Measurements from ENCODE around the gene ZDHHC7. TPM values are rescaled to one million over a fixed set of nuclear protein-coding genes. Genes with fewer than 3 reads are reported as not detected.

The ZDHHC7 gene
- total RNA-seq, 1 experiment from 2014 or later = 39.1 TPM

- Histone ChIP-seq H3K79me1 (ENCODE audit: insufficient read depth, low read depth, low read length, poor library complexity, severe bottlenecking) (peaks cover 10% of the 10 kb centered on the region), H4K5ac (ENCODE audit: insufficient read length, low read depth, low read length) (no peak overlapping the region), H3K9me3 (ENCODE audit: control insufficient read depth, low read depth, low read length) (no peaks in the 10 kb centered on the region), H2AFZ (ENCODE audit: low read length) (no peak overlapping the region), H3K23ac (ENCODE audit: insufficient read length, low read depth, low read length) (no peak overlapping the region), H4K8ac (replicated peaks; ENCODE audit: insufficient read length, low read depth, low read length) (no peak overlapping the region), H3K56ac (ENCODE audit: insufficient read length, low read depth, low read length) (no peak overlapping the region), H2BK12ac (ENCODE audit: insufficient read length, low read depth, low read length) (no peak overlapping the region), H3K4ac (ENCODE audit: low read depth, low read length) (no peak overlapping the region), H2BK15ac (ENCODE audit: low read depth, low read length) (no peak overlapping the region), H4K91ac (ENCODE audit: insufficient read length, low read depth, low read length) (no peak overlapping the region), H3K4me2 (ENCODE audit: insufficient read depth, insufficient read length, low read length) (no peak overlapping the region), H3K4me1 (ENCODE audit: insufficient read depth, low read length) (peaks cover 3% of the 10 kb centered on the region; the same call in 1 of the 2 replicates), H4K20me1 (ENCODE audit: control insufficient read depth, insufficient read depth, insufficient read length) (no peaks in the 10 kb centered on the region), H2BK120ac (ENCODE audit: low read depth, low read length, poor library complexity, severe bottlenecking) (no peak overlapping the region), H3K79me2 (ENCODE audit: insufficient read depth, low read length) (peaks cover 25% of the 10 kb centered on the region; the same call in 1 of the 2 replicates), H2BK5ac (ENCODE audit: insufficient read length, low read length) (no peak overlapping the region), H3T11ph (ENCODE audit: low read length) (no peak overlapping the region), H3K18ac (ENCODE audit: insufficient read length, low read depth, low read length) (no peak overlapping the region), H2BK20ac (ENCODE audit: low read depth, low read length, poor library complexity, severe bottlenecking) (no peak overlapping the region), H3K23me2 (ENCODE audit: insufficient read length, low read depth, low read length, poor library complexity, severe bottlenecking) (peaks cover 7% of the 10 kb centered on the region), H3K14ac (ENCODE audit: insufficient read depth, low read length) (no peak overlapping the region), H2AK5ac (ENCODE audit: insufficient read length, low read length) (no peak overlapping the region), H3K27me3 (ENCODE audit: insufficient read depth, low read length) (no peaks in the 10 kb centered on the region), H3K27ac (ENCODE audit: insufficient read length, low read depth, low read length) (no peak overlapping the region), H3K9ac (ENCODE audit: extremely low read depth, insufficient read length, low read length) (no peak overlapping the region)
- Mint-ChIP-seq H3K36me3 (ENCODE audit: insufficient read depth in 1 of 3, low read depth in 3 of 3) (peaks cover 0 to 2% (median 0%) of the 10 kb centered on the region in 3 experiments; a peak in 2 of 7 replicates), H3K27me3 (ENCODE audit: low read depth) (no peaks in the 10 kb centered on the region; the same call in none of the 2 replicates), H3K4me3 (no peak overlapping the region), H3K9me3 (no peaks in the 10 kb centered on the region), H3K4me1 (peaks cover 35 to 40% of the 10 kb centered on the region in 2 experiments), H3K27ac (no peak overlapping the region; a peak in 1 of 7 replicates)
- WGBS (ENCODE audit: extremely low coverage, insufficient read length, low lambda C conversion rate) = no CpG with 5 or more reads among the region's 7 CpGs
- DNase-seq = no peak
- TF ChIP-seq CTCF (conservative IDR thresholded peaks at IDR 0.05) = no peak
Observed at GRCh38 chr16:85007496-85008214, 3.7 kb downstream of the ZDHHC7 start.

Measured in H9 (cell line).